GM21447 (cell line): ENCODE results near the gene TRIM65.

ENCODE experiments used
- ATAC-seq: cut with Tn5 transposase; IDR thresholded peaks from one replicate; pipeline ENCODE4 v1.9.1; 2021; ENCODE audit not compliant: unreplicated experiment

TRIM65 gene

GRCh38 chr17:75839942-75840798, 56.6 kb downstream of the TRIM65 start:
- ATAC-seq: no peak
